Peyer's patch (tissue), 4 donors: ENCODE measurements around the gene HRH3.

Source experiments
- POLR2A ChIP-seq, 2 donors: fragments of 450-650 bp; IDR thresholded peaks; one replicate each; pipeline ENCODE4 v1.5.1; 2017; ENCODE audit warnings: antibody characterized with exemption in 2 of 2, mild to moderate bottlenecking in 2 of 2, moderate library complexity in 2 of 2
- TF ChIP-seq, protein P1 (sequence below), 6 experiments: fragments of 450-650 bp in 4 of 6; fragments of 200-600 bp in 2 of 6; sonication (generic) in 1 of 6; IDR thresholded peaks; one replicate each; pipeline ENCODE4 v1.5.1; 2017 to 2019; ENCODE audit warnings: antibody characterized with exemption in 6 of 6, mild to moderate bottlenecking in 3 of 6, moderate library complexity in 1 of 6

DNA sequence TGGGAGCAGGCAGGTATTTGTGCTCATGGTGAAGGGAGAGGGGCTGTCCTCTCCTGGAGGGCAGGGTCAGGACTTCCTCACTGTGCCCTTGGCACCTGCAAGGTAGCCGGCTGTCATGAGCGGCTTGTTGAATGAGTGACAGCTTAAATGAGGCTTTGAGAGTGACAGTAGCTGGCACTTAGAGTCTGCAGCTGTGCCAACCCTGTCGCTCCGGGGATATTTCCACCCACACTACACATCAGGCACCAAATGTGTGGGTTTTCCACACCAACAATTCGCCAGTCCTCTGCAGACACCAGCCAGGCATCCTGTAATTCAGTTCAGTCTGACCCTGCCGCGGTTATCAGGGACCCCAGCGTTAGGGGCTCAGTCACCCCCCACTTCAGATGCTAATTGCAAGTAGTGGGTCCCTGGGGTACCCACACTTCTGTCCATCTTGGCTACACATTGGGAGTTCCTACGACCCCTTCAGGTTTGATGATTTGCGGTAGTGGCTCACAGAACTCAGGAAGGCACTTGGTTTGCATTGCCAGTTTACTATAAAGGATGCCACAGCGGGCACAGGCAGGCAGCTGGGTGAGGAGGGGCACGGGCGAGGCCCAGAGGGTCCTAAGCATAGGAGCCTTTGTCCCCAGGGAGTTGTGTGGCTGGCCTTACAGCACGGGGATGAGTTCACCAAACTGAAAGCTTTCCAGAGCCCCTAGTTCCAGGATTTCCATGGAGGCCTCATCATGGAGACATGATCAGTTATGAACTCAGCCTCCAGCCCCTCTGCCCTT lies 28.1 kb downstream of the HRH3 start:
- TF ChIP-seq, protein P1, sequence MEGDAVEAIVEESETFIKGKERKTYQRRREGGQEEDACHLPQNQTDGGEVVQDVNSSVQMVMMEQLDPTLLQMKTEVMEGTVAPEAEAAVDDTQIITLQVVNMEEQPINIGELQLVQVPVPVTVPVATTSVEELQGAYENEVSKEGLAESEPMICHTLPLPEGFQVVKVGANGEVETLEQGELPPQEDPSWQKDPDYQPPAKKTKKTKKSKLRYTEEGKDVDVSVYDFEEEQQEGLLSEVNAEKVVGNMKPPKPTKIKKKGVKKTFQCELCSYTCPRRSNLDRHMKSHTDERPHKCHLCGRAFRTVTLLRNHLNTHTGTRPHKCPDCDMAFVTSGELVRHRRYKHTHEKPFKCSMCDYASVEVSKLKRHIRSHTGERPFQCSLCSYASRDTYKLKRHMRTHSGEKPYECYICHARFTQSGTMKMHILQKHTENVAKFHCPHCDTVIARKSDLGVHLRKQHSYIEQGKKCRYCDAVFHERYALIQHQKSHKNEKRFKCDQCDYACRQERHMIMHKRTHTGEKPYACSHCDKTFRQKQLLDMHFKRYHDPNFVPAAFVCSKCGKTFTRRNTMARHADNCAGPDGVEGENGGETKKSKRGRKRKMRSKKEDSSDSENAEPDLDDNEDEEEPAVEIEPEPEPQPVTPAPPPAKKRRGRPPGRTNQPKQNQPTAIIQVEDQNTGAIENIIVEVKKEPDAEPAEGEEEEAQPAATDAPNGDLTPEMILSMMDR (IDR thresholded peaks at IDR 0.05): no peak
- TF ChIP-seq POLR2A (IDR thresholded peaks at IDR 0.05): no peak
